HG02763 (cell line): ENCODE measurements around the gene IREB2.

ENCODE experiments used
- ATAC-seq: cut with Tn5 transposase; IDR thresholded peaks from one replicate; pipeline ENCODE4 v1.9.1; 2021; ENCODE audit warnings: mild to moderate bottlenecking, moderate library complexity; ENCODE audit not compliant: unreplicated experiment

IREB2 gene

DNA sequence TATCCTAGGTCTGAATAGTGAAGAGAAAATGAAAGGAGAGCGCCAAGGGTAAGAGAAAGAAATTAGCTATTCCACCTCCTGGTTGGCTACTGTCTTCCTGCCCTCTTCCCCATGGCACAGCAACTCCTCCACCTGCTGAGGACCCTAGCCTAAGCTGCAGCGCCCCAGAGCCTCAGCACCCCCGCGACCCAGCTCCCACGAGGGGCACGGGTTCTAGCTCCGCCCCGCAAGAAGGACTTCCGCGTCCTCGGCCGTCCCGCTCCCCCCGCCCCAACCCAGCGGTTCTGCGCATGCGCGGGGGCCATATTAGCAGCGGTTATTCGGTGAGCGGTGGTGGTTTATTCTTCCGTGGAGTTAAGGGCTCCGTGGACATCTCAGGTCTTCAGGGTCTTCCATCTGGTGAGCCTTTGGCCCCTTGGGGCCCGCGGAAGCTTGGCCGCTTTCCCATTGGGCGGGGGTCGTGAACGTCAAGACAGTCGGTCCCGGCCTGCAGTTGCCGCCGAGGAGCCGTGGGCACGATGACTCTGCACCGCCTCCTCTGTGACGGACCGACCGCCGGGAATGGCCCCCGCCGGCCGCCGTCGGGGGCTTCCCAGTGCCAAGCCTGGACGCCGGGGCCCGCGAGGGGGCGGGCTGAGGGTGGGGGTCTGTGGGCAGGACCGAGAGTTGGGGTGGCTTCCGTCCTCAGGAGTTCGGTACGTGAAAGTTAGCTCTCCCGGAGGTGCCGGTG is 102.3 kb downstream of the IREB2 start, which contains the start of gene PSMA4:
Gene PSMA4, plus strand, starts transcription at position 304 of the 730 bp plus-strand sequence. CDS start 1,484 bp downstream, outside the sequence.
- peak; percentile 78 for ATAC-seq

DNA sequence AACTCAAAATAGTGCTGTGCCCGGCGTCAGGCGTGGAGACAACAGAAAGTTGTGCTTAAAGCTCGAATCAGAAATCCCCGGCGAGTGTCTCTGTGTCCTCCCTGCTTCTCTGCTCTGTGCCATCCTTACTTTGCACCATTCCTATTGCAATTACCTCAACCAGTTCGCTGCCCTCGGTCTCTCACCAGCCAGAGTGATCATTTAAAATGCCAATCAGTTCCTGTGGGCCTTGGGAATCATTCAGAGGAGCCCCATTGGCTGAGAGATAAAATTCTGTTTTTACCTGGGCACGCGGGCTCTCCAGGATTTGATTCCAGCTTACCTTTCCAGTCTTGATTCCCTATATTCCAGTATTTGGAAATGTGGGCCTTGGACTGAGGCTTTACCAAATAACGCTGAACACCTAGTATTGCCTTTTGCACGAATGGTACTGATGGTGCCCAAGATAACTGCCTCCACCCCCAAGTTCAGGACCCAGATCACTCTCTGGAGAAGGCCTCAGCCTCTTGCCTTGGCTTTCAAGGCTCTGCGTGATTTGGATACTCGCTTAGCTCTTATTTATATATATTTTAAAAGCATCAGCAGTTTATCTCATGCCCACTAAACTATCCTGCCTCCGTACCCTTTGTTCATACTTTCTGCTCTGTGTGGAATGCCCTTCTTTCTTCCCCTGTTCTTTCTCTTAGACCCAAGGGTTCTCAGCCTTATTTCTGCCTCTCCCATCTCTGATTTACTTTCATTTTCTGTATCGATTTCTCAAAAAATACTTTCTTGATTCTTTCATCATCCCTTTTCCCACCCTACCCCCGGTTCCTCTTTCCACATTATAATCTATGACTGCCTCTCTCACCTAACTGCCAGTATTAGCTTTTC is 103.1 kb downstream of the IREB2 start:
- ATAC-seq = no peak

DNA sequence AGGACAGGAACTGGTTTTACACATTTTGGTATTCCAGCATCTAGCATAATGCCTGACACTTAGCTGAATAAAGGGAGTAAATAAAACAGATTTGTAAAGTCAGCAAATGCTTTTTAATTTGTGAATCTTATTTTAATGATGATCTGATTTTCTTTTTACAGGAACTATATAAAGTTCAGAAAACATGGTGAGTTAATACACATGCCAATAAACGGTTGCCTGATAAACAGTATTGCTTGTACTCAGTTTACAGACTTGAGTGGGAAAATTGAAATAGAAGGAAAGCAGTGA is 103.7 kb downstream of the IREB2 start:
- no peak for ATAC-seq

DNA sequence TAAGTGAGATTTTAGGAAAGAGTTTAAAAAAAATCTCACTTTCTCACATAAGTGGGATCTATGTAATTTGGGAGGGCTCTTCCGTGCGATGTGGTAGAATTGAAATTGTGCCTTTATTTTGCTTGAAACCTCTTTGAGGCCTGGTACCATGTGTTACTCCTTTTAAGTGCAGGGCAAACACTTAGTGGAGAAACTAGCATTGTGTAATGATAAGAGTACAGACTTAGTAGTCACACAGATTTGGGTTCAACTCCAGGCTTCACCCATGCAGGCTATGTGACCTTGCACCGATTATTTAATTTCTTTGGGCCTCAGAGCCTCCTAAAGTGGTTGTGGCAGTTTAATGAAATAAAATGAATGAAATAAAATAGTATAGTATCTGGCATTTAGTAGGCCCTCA is 104.6 kb downstream of the IREB2 start:
- ATAC-seq = no peak

DNA sequence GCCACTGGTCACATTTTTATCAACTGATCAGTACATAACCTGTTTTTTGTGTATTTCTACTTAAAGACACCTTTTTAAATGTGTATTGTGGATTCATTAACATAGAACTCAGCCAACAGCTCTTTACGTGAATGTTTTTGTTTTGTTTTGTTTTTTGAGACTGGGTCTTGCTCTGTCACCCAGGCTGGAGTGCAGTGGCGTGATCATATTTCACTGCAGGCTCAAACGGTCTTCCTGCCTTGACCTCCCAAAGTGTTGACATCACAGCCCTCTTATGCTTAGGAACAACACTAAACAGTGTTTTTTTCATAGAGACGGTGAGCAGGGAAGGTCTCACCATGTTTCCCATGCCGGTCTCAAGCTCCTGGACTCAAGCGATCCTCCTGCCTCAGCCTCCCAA is 112.2 kb downstream of the IREB2 start:
- ATAC-seq = no peak

DNA sequence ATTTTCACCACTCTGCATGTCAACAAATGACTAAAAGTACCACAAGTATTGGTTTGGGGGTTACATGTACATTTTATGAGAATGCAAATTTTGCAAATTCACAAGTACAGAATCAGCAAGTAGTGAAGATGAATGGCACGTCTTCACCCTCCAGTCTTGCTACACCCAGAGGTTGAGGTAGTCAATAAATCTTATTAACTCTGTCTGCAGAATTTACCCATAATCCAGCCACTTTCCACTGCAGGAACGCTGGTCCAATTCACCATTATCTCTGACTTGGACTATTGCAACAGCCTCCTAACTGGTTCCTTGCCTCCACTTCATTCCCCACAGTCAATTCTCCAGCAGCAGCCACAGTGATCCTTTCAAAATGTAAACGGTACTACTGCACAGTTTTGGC is 112.8 kb downstream of the IREB2 start:
- no peak for ATAC-seq
